MM.1S (cell line): ENCODE measurements around the gene DDX23.

Source experiments
- DNase-seq: peaks from one replicate; pipeline ENCODE4 v3.0.0-alpha.2; 2015
- H2AFZ ChIP-seq: fragments of 300-600 bp; sonication (generic); 2 replicates; pipeline ENCODE4 v1.6.0; 2016; ENCODE audit warnings: antibody characterized with exemption, low read length
- H3F3A ChIP-seq: fragments of 300-600 bp; sonication (generic); 2 replicates; pipeline ENCODE4 v1.6.1; 2016; ENCODE audit warnings: mild to moderate bottlenecking, antibody characterized with exemption, low read length, moderate library complexity, mixed read lengths; ENCODE audit not compliant: insufficient read depth
- H3K27ac ChIP-seq: fragments of 300-600 bp; sonication (generic); 2 replicates; pipeline ENCODE4 v1.5.1; 2016; ENCODE audit warnings: mild to moderate bottlenecking, low read length
- H3K27me3 ChIP-seq: fragments of 300-600 bp; sonication (generic); replicated peaks from 2 replicates; pipeline ENCODE4 v1.6.0; 2016; ENCODE audit warnings: low read length; ENCODE audit not compliant: insufficient read depth
- H3K36me3 ChIP-seq: fragments of 300-600 bp; sonication (generic); replicated peaks from 2 replicates; pipeline ENCODE4 v1.6.1; 2016; ENCODE audit warnings: mild to moderate bottlenecking, low read length, mixed read lengths; ENCODE audit not compliant: insufficient read depth
- H3K4me1 ChIP-seq: fragments of 300-600 bp; sonication (generic); 2 replicates; pipeline ENCODE4 v1.6.1; 2016; ENCODE audit warnings: low read length, mixed read lengths
- H3K4me2 ChIP-seq: fragments of 300-600 bp; sonication (generic); 2 replicates; pipeline ENCODE4 v1.6.0; 2016; ENCODE audit warnings: low read depth, low read length
- H3K4me3 ChIP-seq: fragments of 300-600 bp; sonication (generic); 2 replicates; pipeline ENCODE4 v1.5.1; 2016; ENCODE audit warnings: low read length, mixed read lengths
- H3K79me2 ChIP-seq: fragments of 300-600 bp; sonication (generic); 2 replicates; pipeline ENCODE4 v1.6.1; 2016; ENCODE audit warnings: mixed run types, low read length, mixed read lengths
- H3K9ac ChIP-seq: fragments of 300-600 bp; sonication (generic); 2 replicates; pipeline ENCODE4 v1.6.1; 2016; ENCODE audit warnings: low read length, mixed read lengths
- H3K9me2 ChIP-seq: fragments of 300-600 bp; sonication (generic); replicated peaks from 2 replicates; pipeline ENCODE4 v1.6.1; 2016; ENCODE audit warnings: mild to moderate bottlenecking, low read length, mixed read lengths; ENCODE audit not compliant: insufficient read depth
- H3K9me3 ChIP-seq: fragments of 300-600 bp; sonication (generic); replicated peaks from 2 replicates; pipeline ENCODE4 v1.6.1; 2016; ENCODE audit warnings: mild to moderate bottlenecking, low read length, mixed read lengths; ENCODE audit not compliant: insufficient read depth
- H4K20me1 ChIP-seq: fragments of 300-600 bp; sonication (generic); 2 replicates; pipeline ENCODE4 v1.6.1; 2016; ENCODE audit warnings: mild to moderate bottlenecking, low read length, moderate library complexity, mixed read lengths; ENCODE audit not compliant: insufficient read depth
- CTCF ChIP-seq: fragments of 300-600 bp; sonication (generic); IDR thresholded peaks from 2 replicates; pipeline ENCODE4 v1.5.1; 2016; ENCODE audit warnings: antibody characterized with exemption, low read length, mixed read lengths
- EZH2 ChIP-seq: fragments of 300-600 bp; sonication (generic); optimal IDR thresholded peaks from 2 replicates; pipeline ENCODE3; 2017; ENCODE audit warnings: low read depth, mild to moderate bottlenecking, antibody characterized with exemption, low read length, mixed read lengths
- EZH2phosphoT487 ChIP-seq: fragments of 300-600 bp; sonication (generic); IDR thresholded peaks from 2 replicates; pipeline ENCODE4 v1.6.1; 2018; ENCODE audit warnings: antibody characterized with exemption, low read length

Gene DDX23

GRCh38 chr12:48859607-48860006 lies 7.6 kb upstream of the DDX23 start:
- H4K20me1 ChIP-seq: no peaks in the 10 kb centered on the region
- no peak overlapping the region for H2AFZ ChIP-seq
- no peak overlapping the region for H3K27ac ChIP-seq
- H3K9ac ChIP-seq: no peak overlapping the region
- no peaks in the 10 kb centered on the region for H3K9me2 ChIP-seq
- no peaks in the 10 kb centered on the region for H3K9me3 ChIP-seq
- H3K36me3 ChIP-seq: no peaks in the 10 kb centered on the region
- H3K4me1 ChIP-seq: no peaks in the 10 kb centered on the region
- no peak overlapping the region for H3K4me2 ChIP-seq
- H3K27me3 ChIP-seq: no peaks in the 10 kb centered on the region
- H3K79me2 ChIP-seq: no peaks in the 10 kb centered on the region
- no peak overlapping the region for H3K4me3 ChIP-seq
- no peaks in the 10 kb centered on the region for H3F3A ChIP-seq
- TF ChIP-seq CTCF (no peak), EZH2phosphoT487 (no peak), EZH2 (no peak)
- DNase-seq: no peak

- H3K9ac ChIP-seq: no peak overlapping the region
- no peaks in the 10 kb centered on the region for H3K9me3 ChIP-seq
- H3K9me2 ChIP-seq: no peaks in the 10 kb centered on the region
- no peak overlapping the region for H3K4me2 ChIP-seq
- TF ChIP-seq EZH2 (no peak), CTCF (no peak), EZH2phosphoT487 (no peak)
- H3K4me3 ChIP-seq: no peak overlapping the region
- no peaks in the 10 kb centered on the region for H3K27me3 ChIP-seq
- no peak overlapping the region for H2AFZ ChIP-seq
- H3K36me3 ChIP-seq: no peaks in the 10 kb centered on the region
- no peaks in the 10 kb centered on the region for H4K20me1 ChIP-seq
- DNase-seq: no peak
- H3K27ac ChIP-seq: no peak overlapping the region
- no peaks in the 10 kb centered on the region for H3K79me2 ChIP-seq
- peaks cover 4% of the 10 kb centered on the region; the same call in 1 of the 2 replicates for H3F3A ChIP-seq
- H3K4me1 ChIP-seq: no peaks in the 10 kb centered on the region
These were observed 6.1 kb upstream of the DDX23 start for GRCh38 chr12:48858043-48858442.

- no peaks in the 10 kb centered on the region for H3K9me2 ChIP-seq
- no peaks in the 10 kb centered on the region for H3K9me3 ChIP-seq
- H4K20me1 ChIP-seq: no peaks in the 10 kb centered on the region
- TF ChIP-seq CTCF: no peak
- no peak for TF ChIP-seq EZH2
- TF ChIP-seq EZH2phosphoT487: no peak
- H3K4me3 ChIP-seq: no peak overlapping the region
- H3K36me3 ChIP-seq: no peaks in the 10 kb centered on the region
- peaks cover 9% of the 10 kb centered on the region; the same call in 1 of the 2 replicates for H3F3A ChIP-seq
- H3K4me2 ChIP-seq: no peak overlapping the region
- H3K79me2 ChIP-seq: peaks cover 3% of the 10 kb centered on the region; the same call in 1 of the 2 replicates
- no peaks in the 10 kb centered on the region for H3K27me3 ChIP-seq
- no peak overlapping the region for H3K9ac ChIP-seq
- H2AFZ ChIP-seq: no peak overlapping the region
- H3K4me1 ChIP-seq: no peaks in the 10 kb centered on the region
- no peak overlapping the region for H3K27ac ChIP-seq
- DNase-seq: no peak
These were observed 5.5 kb upstream of the DDX23 start for GRCh38 chr12:48857278-48857994.
